HepG2 (cell line): ENCODE results near the gene GMPPB. TPM values are rescaled to one million over a fixed set of nuclear protein-coding genes. Genes with fewer than 3 reads are reported as not detected.
A peak's percentile ranks its signal among the peaks of the same experiment; 100 is the strongest.

ENCODE experiments used
- ATAC-seq: fragments of 200-7000 bp; cut with Tn5 transposase; 3 replicates; pipeline ENCODE4 v1.9.1; 2020; ENCODE audit warnings: mild to moderate bottlenecking, moderate library complexity
- BruUV-seq: library from RNA; stranded (reverse); fragments of 400-500 nt; replicated peaks from 2 replicates; lab custom pipeline; 2021; lab: Mats Ljungman, UMichigan
- CTCF ChIA-PET: fragments of 300-600 bp; formaldehyde crosslinking; extraction: SDS; loops from one replicate; lab custom pipeline; 2021; ENCODE audit warnings: low total read pairs, inconsistent platforms, low intra/inter-chr PET ratio; lab: Yijun Ruan, JAX
- POLR2A ChIA-PET: fragments of 350-600 bp; sonication (Branson Sonifier 250); formaldehyde crosslinking; loops from one replicate; lab custom pipeline; 2020; ENCODE audit warnings: antibody characterized with exemption, inconsistent platforms; lab: Yijun Ruan, JAX
- DNase-seq: peaks from one replicate; pipeline ENCODE4 v3.0.0-alpha.2; 2015; ENCODE audit warnings: low spot score
- FAIRE-seq: peaks from 3 replicates; lab custom pipeline; 2011; peaks lifted over from hg19 to GRCh38; lab: Jason Lieb, UNC
- H2AFZ ChIP-seq: one replicate; pipeline ENCODE4 v1.6.1; 2011; ENCODE audit warnings: low read length, inconsistent platforms
- H3K27ac ChIP-seq: fragments of 300-600 bp; 3 replicates; pipeline ENCODE4 v1.8.0; 2011; ENCODE audit warnings: mixed run types, mild to moderate bottlenecking, mixed read lengths, low read length, inconsistent platforms; ENCODE audit not compliant: insufficient read depth; ENCODE audit errors: extremely low read length
- H3K27me3 ChIP-seq, 2 experiments: fragments of 200-600 bp in 1 of 2; 2 replicates in 1 of 2; 3 replicates in 1 of 2; pipeline versions ENCODE4 v1.6.0 to v1.8.0; 2011; ENCODE audit warnings: low read length in 2 of 2, mild to moderate bottlenecking in 2 of 2, moderate library complexity in 2 of 2, inconsistent platforms in 1 of 2; ENCODE audit not compliant: insufficient read depth in 2 of 2, control insufficient read depth in 1 of 2
- H3K36me3 ChIP-seq, 2 experiments: fragments of 200-600 bp in 1 of 2; replicated peaks in 1 of 2; 2 replicates in 1 of 2; 3 replicates in 1 of 2; pipeline versions ENCODE4 v1.5.1 to v1.8.0; 2011; ENCODE audit warnings: low read length in 2 of 2, inconsistent platforms in 1 of 2; ENCODE audit not compliant: insufficient read depth in 2 of 2, control insufficient read depth in 1 of 2
- H3K4me1 ChIP-seq: 2 replicates; pipeline ENCODE4 v1.5.1; 2012; ENCODE audit warnings: low read length, inconsistent platforms; ENCODE audit not compliant: insufficient read depth
- H3K4me2 ChIP-seq: 2 replicates; pipeline ENCODE4 v1.6.0; 2011; ENCODE audit warnings: low read depth, low read length, inconsistent platforms
- H3K4me3 ChIP-seq, 3 experiments: fragments of 200-600 bp in 1 of 3; sonication (generic), shearing (Covaris generic) in 1 of 3; replicated peaks in 1 of 3; 2 replicates each; pipeline ENCODE4 v1.5.1; 2011 to 2016; ENCODE audit warnings: low read length in 3 of 3, inconsistent platforms in 2 of 3, low read depth in 2 of 3, mild to moderate bottlenecking in 2 of 3, control low read depth in 1 of 3, mixed read lengths in 1 of 3; ENCODE audit not compliant: insufficient read depth in 1 of 3
- H3K79me2 ChIP-seq: one replicate; pipeline ENCODE4 v1.6.1; 2011; ENCODE audit warnings: low read length, inconsistent platforms; ENCODE audit not compliant: insufficient read depth
- H3K9ac ChIP-seq: 2 replicates; pipeline ENCODE4 v1.6.0; 2011; ENCODE audit warnings: mild to moderate bottlenecking, low read depth, low read length, inconsistent platforms; ENCODE audit not compliant: insufficient read depth
- H3K9me3 ChIP-seq: 2 replicates; pipeline ENCODE4 v1.5.1; 2012; ENCODE audit warnings: mild to moderate bottlenecking, low read length
- H4K20me1 ChIP-seq: 2 replicates; pipeline ENCODE4 v1.6.0; 2011; ENCODE audit warnings: inconsistent platforms, mild to moderate bottlenecking, low read length, moderate library complexity; ENCODE audit not compliant: insufficient read depth
- AGO2 ChIP-seq: fragments of 200-400 bp; formaldehyde crosslinking; optimal IDR thresholded peaks from 2 replicates; pipeline ENCODE3; 2017; ENCODE audit warnings: mild to moderate bottlenecking, low read depth, low read length, moderate library complexity
- CTCF ChIP-seq: sonication (generic); formaldehyde crosslinking; IDR thresholded peaks from 2 replicates; pipeline ENCODE4 v1.5.0; 2020; ENCODE audit warnings: mild to moderate bottlenecking, missing genetic modification reagents, moderate library complexity
- MNT ChIP-seq: fragments of 450-650 bp; IDR thresholded peaks from 2 replicates; pipeline ENCODE4 v1.6.1; 2016
- SRY ChIP-seq: sonication (generic); formaldehyde crosslinking; IDR thresholded peaks from 2 replicates; pipeline ENCODE4 v1.8.0; 2022; ENCODE audit warnings: mild to moderate bottlenecking, missing genetic modification reagents
- XRCC5 ChIP-seq: fragments of 200-400 bp; formaldehyde crosslinking; optimal IDR thresholded peaks from 2 replicates; pipeline ENCODE3; 2017; ENCODE audit warnings: mild to moderate bottlenecking, low read length
- ZNF678 ChIP-seq: sonication (generic); formaldehyde crosslinking; IDR thresholded peaks from 2 replicates; pipeline ENCODE4 v1.4.0; 2020; ENCODE audit warnings: mild to moderate bottlenecking, missing genetic modification reagents
- ZNF800 ChIP-seq: sonication (generic); formaldehyde crosslinking; IDR thresholded peaks from 2 replicates; pipeline ENCODE4 v1.4.0; 2020; ENCODE audit warnings: missing genetic modification reagents
- ZXDC ChIP-seq: sonication (generic); formaldehyde crosslinking; IDR thresholded peaks from 2 replicates; pipeline ENCODE4 v1.5.0; 2020; ENCODE audit warnings: mild to moderate bottlenecking, missing genetic modification reagents
- WGBS: methylation state at CpG from one replicate; pipeline ENCODE4 v1.1.6; 2017; ENCODE audit warnings: low lambda C conversion rate; 5-methylcytosine and 5-hydroxymethylcytosine counted together
- in situ Hi-C: cut with HindIII; loops from 2 replicates; pipeline ENCODE4 v1.10.0; 2017; ENCODE audit warnings: low pct_unique_long_range_greater_than_20kb; ENCODE audit not compliant: extremely low pct_ligation_motif_present
- intact Hi-C: fragments of 100-400 bp; cut with micrococcal nuclease; formaldehyde crosslinking; loops from one replicate; pipeline ENCODE4 v1.10.0; 2022; ENCODE audit not compliant: unreplicated experiment
- polyA plus RNA-seq, 8 experiments: library from polyadenylated mRNA; depleted of rRNA in 3 of 8; stranded (reverse) in 7 of 8; unstranded in 1 of 8; fragments of >200 nt; fragmentation: Illumina TruSeq in 4 of 8; extraction: Trizol in 4 of 8; gene quantifications; 2 replicates each; pipeline versions ENCODE4 v1.2.1 to v1.2.3, GENCODE V29; 2011 to 2016; ENCODE audit warnings: low read depth in 4 of 8, missing spikeins in 1 of 8, mixed read lengths in 1 of 8; ENCODE audit not compliant: insufficient read depth in 1 of 8
- total RNA-seq, 5 experiments: library from RNA; depleted of rRNA; stranded (reverse); fragments of >200 nt; fragmentation: Illumina TruSeq; extraction: Trizol; gene quantifications; 2 replicates each; pipeline ENCODE4 v1.2.3, GENCODE V29; 2016; ENCODE audit warnings: low read depth in 1 of 5

GMPPB gene
- total and polyA plus RNA-seq, 2 of the 13 experiments (the other 11 are each of a cell fraction or from before 2014, with no cell fraction given) = 6.5 to 23.1 TPM

- H3K27me3 ChIP-seq = no peaks in the 10 kb centered on the region
- ChIA-PET CTCF (no interaction called here), POLR2A (interaction anchor here (1.7 kb wide), 1 partner anchor 136 kb away, joined by 3 read pairs; no protein-coding TSS in a partner anchor)
- intact Hi-C loops (loop anchor here (2.0 kb wide), 1 partner anchor 49 kb away; no protein-coding TSS in a partner anchor), in situ Hi-C loops (loop anchor here (10.0 kb wide), 1 partner anchor 111 kb away; no protein-coding TSS in a partner anchor)
- TF ChIP-seq ZXDC (CRISPR knock-in tag) = no peak
- peak; percentile 22 for TF ChIP-seq AGO2
- no CpG with 5 or more reads among the region's 11 CpGs for WGBS
- TSS peak; percentile 46 for BruUV-seq
- 0 out of 2 replicates have a peak overlapping the region, but pooled peaks have one; percentile 91 for H3K4me2 ChIP-seq
- H2AFZ ChIP-seq = no peak overlapping the region
- H3K79me2 ChIP-seq = peaks cover 22% of the 10 kb centered on the region
- peaks cover 43% of the 10 kb centered on the region for H3K4me1 ChIP-seq
- peaks cover 31 to 54% of the 10 kb centered on the region in 2 experiments for H3K36me3 ChIP-seq
- H3K9ac ChIP-seq = peak overlapping the region; percentile 40; the same call in 1 of the 2 replicates
- no peaks in the 10 kb centered on the region for H4K20me1 ChIP-seq
- H3K27ac ChIP-seq = no peak overlapping the region
- ATAC-seq = no peak
- H3K4me3 ChIP-seq = no peak overlapping the region; a peak in 1 of 6 replicates
- no peak for DNase-seq
- no peak for FAIRE-seq
- H3K9me3 ChIP-seq = no peaks in the 10 kb centered on the region
Observed at GRCh38 chr3:49675912-49676311, 47.8 kb downstream of the GMPPB start.

DNA sequence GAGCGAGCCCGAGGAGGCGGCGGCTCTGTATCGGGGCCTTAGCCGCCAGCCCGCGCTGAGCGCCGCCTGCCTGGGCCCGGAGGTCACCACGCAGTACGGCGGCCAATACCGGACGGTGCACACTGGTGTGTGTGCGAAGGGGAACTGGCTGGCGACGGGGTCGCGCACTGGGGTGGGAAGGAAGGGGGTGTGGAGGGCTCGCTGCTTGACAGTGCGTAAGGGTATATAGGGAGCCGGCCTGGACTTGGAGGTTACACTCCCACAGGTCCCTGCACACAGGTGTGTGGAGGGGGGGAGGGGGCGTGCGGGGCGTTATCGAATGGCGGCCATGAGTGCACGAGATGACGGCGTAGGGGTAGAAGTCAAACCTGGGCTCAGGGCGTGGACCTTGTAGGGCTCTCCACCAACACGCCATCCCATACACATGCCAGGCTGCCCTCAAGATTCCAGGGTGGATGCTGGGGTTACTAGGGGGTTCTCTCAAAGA, 49.2 kb downstream of the GMPPB start:
- in situ Hi-C loops = loop anchor here (5.0 to 10.0 kb wide), 2 partner anchors 110 to 137 kb away; no protein-coding TSS in a partner anchor
- no peak for TF ChIP-seq MNT
- TF ChIP-seq SRY (CRISPR knock-in tag) = peak; percentile 55; the same call in 1 of the 2 replicates
- no peak; the same call in 1 of the 2 replicates for TF ChIP-seq ZNF800 (CRISPR knock-in tag)
- 0 out of 2 replicates have a peak, but pooled peaks have one; percentile 15 for TF ChIP-seq CTCF (CRISPR knock-in tag)
- TF ChIP-seq XRCC5 = peak; percentile 3
- no peak for TF ChIP-seq ZNF678 (CRISPR knock-in tag)

More for the DNA sequence above, 49.2 kb downstream of the GMPPB start:
- no peaks in the 10 kb centered on the region for H3K9me3 ChIP-seq
- H3K79me2 ChIP-seq = peaks cover 22% of the 10 kb centered on the region
- no TSS peak for BruUV-seq
- no peaks in the 10 kb centered on the region for H4K20me1 ChIP-seq
- no peak for FAIRE-seq
- H3K4me2 ChIP-seq = peak overlapping the region; percentile 91
- H3K36me3 ChIP-seq = peaks cover 20 to 40% of the 10 kb centered on the region in 2 experiments
- H3K27ac ChIP-seq = peak overlapping the region; percentile 85
- 0% methylated on average over 7 of the region's 34 CpGs for WGBS
- CTCF ChIA-PET = no interaction called here
- no peaks in the 10 kb centered on the region for H3K27me3 ChIP-seq
- POLR2A ChIA-PET = no interaction called here
- intact Hi-C loops = loop anchor here (5.0 kb wide), 2 partner anchors 67 to 207 kb away; no protein-coding TSS in a partner anchor
- H3K4me1 ChIP-seq = peaks cover 57% of the 10 kb centered on the region
- H3K9ac ChIP-seq = peak overlapping the region; percentile 86
- no peak for DNase-seq
- H3K4me3 ChIP-seq = peak overlapping the region; percentile 80 to 99 (median 80)
- H2AFZ ChIP-seq = no peak overlapping the region
- peak; percentile 45 for ATAC-seq
